Hematopoietic multipotent progenitor cell (in vitro differentiated cells): ENCODE measurements around the gene BTBD2. TPM values are rescaled to one million over a fixed set of nuclear protein-coding genes. Genes with fewer than 3 reads are reported as not detected.
"Not testable (repeated sequence)": the region's sequence is repeated elsewhere in the genome, so short reads cannot be mapped to it uniquely, and the experiment has no call there.

Source experiments
- DNase-seq, 3 donors: peaks; one replicate each; pipeline ENCODE4 v3.0.0-alpha.2; 2011 to 2015; ENCODE audit warnings: low read depth in 2 of 3, low spot score in 2 of 3
- total RNA-seq: library from RNA; depleted of rRNA; stranded (reverse); fragments of >200 nt; gene quantifications from one replicate; pipeline ENCODE4 v1.2.3, GENCODE V29; 2012

Gene BTBD2
- total RNA-seq, 1 donor = 146 TPM

GRCh38 chr19:2040647-2041432 is 25.3 kb upstream of the BTBD2 start:
- DNase-seq = no peak

- no peak for DNase-seq
Measured at GRCh38 chr19:2039959-2040646, 24.6 kb upstream of the BTBD2 start.

DNA sequence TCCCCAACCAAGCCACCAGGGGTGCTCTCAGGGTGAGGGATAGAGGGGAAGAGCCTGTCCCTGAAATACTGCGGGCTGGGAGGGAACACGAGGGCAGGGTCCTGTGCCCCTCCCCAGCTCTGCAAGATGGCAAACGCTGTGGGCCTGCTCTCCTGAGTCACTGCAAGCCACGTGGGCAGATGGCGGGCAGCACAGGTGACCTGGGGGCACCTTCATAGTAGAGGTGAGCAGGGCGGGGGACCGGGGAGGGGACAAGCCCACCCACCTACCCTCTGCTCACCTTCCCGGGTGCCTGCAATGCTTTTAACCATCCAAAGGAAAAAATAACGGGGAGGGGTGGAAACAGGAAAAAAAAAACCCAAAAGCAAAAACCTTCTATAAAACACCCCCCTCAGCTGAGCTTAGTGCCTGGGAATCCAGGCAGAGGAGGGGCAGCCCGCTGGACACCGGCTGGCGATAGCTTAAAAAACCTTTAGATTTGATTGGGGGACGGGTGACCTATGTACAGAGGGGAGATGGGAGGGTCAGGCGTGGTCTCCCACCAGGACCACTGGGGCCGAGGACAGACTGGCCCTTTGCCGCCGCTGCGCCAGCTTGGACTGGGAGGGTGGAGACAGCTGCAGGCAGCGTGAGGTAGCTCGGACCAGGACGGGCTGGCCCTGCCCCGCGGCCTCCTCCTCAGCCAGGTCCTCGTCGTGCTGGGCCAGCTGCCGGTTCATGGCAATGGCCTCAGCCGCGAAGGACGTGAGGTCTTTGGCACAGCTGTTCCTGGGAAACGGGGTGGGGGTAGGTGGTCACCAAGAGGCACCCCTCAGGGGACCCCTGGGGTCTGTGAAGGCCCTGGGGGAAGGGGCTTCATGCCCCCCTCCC is 23.8 kb upstream of the BTBD2 start:
- DNase-seq = no peak

DNA sequence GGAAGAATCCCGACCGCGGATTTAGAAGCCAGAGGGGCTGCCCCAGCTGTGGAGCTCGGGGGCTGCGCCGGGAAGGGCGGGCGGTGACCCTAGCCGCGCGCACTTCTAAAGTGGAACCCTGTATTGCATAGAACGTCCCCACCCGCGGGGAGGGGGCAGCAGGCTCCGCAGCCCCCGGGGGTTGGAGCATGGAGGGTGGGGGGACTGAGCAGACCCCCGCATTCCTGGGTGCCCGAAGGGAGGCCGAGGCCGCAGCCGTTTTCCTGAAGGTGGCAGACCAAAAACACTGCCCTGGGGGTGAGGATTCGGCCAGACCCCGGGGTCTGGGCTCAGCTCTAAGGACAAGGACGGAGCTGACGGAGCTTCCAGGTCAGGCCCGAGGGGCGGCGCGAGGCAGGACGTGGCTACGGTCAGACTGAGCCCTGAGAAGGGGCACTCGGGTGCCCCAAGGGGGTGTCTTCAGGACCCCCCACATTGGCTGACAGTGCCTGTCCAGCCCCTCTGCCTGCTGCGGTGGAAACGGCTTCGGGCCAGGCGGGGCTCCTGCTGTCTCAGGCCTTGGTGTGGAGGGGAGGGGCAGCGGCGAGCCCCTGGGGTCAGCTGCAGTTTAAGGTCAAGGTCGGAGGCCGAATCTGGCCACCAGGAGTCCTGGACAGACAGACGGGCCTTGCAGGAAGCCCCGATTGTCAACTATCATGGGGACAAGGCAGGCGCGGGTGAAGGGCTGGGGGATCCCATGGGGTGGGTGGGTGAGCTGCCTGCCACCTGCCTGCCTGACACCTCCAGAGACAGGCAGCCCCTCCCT is 23.0 kb upstream of the BTBD2 start:
- DNase-seq = no peak

GRCh38 chr19:2037651-2038255 is 22.2 kb upstream of the BTBD2 start:
- no peak for DNase-seq

- no peak for DNase-seq
Measured at GRCh38 chr19:2036424-2036823, 20.9 kb upstream of the BTBD2 start.

DNA sequence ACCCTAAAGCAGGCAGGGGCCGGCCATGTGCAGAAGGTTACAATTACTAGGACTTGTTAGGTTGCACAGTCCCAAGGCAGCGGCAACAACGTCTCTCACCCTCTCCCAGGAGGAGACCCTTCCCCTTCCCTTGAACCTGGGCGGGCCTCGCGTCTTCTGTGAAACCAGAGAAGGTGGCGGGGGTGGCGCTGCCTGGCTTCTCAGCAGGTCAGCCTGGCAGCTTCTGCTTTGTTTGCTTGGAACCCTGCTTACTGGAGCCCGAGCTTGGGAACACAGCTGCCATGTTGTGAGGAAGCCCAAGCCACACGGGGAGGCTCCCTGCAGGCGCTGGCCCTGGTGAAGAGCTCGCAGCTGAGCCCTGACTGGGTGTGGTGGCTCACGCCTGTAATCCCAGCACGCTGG is 20.1 kb upstream of the BTBD2 start:
- DNase-seq = no peak

GRCh38 chr19:2034729-2035589 is 19.4 kb upstream of the BTBD2 start:
- DNase-seq = peak in 2 of 3 donors; percentile 81 to 85

- DNase-seq = not testable (repeated sequence)
Measured at GRCh38 chr19:2034253-2034652, 18.7 kb upstream of the BTBD2 start.

- DNase-seq = no peak
Measured at GRCh38 chr19:2033825-2034159, 18.3 kb upstream of the BTBD2 start.

DNA sequence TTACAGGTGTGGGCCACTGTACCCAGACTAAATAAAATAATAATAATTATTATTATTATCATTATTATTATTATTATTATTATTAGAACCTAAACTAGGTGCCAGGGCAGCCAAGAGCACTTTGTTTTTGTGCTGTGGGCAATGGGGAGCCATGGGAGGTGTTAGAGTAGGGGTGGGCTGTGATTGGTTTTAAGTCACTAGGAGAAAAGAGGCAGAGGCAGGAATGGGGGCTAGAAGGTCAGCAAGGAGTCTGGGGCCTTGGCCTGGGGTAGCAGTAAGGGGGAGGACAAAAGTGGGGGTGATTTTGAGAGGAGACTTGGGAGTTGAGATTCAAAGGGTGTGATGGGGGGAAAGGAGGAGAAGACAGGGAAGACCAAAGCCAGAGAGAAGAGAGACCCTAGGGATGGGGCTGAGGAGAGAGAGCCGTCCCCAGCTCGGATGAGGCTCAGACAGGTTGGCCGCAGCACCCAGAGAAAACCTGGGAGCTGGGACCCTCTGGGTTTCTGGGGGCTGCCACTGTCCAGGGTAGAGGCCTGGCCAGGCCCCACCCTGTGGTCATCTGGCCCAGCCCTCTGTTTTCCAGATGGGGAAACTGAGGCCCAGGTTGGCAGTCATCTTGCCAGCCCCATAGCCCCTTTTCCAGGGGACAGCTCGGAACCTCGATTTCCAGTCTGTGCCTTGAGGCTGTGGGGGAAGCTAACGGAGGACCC is 17.8 kb upstream of the BTBD2 start:
- DNase-seq = no peak

DNA sequence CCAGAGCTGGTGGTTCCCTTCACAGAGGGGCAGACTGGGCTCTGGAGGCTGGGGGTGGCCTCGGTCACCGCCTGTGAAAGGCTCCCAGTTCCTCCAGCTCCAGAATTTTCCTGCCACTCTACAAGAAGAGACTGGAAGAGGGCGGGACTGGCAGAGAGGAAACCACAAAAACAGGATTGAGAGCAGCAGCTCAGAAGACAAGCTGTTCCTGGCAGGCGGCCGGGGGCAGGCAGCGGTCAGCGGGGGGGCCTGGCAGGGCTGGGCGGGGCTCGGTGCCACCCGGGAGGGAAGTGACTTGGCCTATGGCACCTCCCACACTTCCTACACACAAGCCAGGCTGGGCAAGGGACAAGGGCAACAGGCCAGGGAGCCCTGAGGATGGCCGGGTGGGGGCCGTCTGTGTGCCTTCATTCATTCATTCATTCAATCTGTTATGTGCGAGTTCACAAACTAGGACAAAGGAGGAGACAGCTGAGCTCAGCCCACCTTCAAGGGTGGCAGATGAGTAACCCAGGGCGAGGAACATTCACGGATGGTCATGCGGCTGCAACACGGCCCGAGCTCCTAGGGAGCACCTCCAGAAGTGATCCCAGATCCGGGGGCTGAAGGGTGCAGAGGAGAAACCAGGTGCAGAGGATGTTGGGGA is 16.9 kb upstream of the BTBD2 start:
- DNase-seq = peak in 2 of 3 donors; percentile 70 to 71

GRCh38 chr19:2027361-2027760 is 11.8 kb upstream of the BTBD2 start:
- peak in 1 of 3 donors; percentile 45 for DNase-seq

DNA sequence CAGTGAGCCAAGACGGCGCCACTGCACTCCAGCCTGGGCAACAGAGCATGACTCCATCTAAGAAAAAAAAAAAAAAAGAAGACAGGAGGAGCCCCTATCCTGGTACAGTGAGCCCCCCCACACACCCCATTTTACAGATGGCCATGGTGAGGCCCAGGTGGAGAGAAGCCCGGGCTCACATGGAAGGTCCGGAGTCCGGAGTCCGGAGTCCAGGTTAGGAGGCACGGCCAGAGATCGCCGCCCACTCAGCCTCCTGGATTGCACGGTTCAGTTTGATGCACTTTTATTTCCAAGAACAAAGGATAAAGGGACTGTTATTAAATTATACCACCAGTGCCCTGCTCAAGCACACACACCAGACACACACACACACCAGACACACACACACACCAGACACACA is 11.3 kb upstream of the BTBD2 start:
- DNase-seq = no peak

GRCh38 chr19:2022289-2022688 is 6.8 kb upstream of the BTBD2 start:
- DNase-seq = no peak

DNA sequence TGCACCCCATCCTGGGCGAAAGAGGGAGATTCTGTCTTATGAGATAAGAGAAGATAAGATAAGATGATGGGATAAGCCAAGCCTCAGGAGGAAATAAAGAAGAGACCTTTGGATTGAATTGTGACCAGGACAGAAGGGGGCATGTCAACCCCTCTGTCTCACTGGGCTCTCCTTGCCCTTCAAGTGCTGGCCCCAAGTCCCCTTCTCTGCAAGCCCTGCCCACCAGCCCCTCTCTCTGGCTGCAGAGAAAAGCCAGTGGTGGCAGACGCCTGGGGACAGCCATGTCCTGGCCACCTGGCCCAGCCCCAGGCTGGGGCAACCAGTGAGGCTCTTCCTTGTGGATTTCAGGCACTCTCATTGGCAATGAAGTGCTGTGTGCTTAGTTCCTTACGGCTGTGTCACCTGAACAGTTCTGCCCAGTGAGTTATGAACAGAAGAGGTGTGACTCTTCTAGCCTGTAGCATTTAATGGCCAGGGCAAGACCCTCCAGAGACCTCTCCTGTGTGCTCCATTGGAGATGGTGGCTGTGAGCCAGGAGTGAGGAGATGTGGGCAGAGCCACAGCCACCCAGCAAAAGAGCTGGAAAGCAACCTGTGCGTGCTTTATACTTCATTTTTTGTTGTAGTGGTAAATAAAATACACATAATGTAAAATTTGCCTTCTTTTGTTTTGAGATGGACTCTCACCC is 6.1 kb upstream of the BTBD2 start:
- no peak for DNase-seq

- no peak for DNase-seq
Measured at GRCh38 chr19:2018752-2019151, 3.2 kb upstream of the BTBD2 start.
